GM19438 (cell line): ENCODE measurements around the gene DLGAP4.
"Not testable (repeated sequence)": the region's sequence is repeated elsewhere in the genome, so short reads cannot be mapped to it uniquely, and the experiment has no call there.

Experiments used
- ATAC-seq: cut with Tn5 transposase; IDR thresholded peaks from one replicate; pipeline ENCODE4 v1.9.1; 2021; ENCODE audit warnings: low read depth; ENCODE audit not compliant: unreplicated experiment

The DLGAP4 gene

DNA sequence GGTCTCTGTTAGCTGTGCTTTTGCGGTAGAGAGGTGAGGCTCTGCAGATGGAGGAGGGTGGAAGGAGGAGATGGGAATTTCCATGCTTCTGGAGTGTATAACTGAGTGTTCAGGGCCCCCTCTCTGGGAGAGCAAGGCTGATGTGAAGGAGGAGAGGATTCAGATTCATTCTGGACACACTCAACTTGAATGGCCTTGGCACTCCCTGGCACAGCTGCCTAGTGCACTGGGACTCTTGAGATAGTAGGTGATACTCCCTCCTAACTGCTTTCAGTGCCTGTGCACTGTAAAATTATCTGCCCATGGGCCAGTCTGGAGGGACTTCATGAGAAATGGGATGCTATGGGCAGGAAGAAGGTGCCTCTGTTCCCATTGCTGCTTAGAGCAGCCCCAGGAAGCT, 180.9 kb downstream of the DLGAP4 start:
- no peak for ATAC-seq

DNA sequence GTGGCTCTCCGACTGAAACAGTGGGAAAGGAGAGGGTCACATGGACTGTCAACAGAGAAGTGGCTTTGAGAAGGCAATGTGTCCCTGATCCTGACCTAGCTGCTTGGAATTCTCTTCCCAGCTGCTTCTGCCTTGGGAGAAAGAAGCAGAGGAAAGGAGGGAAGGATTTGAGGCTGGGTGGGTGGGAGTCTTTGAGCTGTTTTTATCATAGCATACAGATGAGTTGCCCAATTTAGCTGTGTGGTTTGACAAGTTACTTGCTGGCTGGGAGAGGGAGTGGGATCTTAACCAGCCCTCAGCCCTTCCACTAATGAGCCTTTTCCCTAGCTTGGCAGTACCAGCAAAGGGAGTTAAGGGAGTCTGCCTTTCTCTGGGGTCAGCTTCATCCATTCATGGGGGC, 184.1 kb downstream of the DLGAP4 start:
- ATAC-seq: no peak

DNA sequence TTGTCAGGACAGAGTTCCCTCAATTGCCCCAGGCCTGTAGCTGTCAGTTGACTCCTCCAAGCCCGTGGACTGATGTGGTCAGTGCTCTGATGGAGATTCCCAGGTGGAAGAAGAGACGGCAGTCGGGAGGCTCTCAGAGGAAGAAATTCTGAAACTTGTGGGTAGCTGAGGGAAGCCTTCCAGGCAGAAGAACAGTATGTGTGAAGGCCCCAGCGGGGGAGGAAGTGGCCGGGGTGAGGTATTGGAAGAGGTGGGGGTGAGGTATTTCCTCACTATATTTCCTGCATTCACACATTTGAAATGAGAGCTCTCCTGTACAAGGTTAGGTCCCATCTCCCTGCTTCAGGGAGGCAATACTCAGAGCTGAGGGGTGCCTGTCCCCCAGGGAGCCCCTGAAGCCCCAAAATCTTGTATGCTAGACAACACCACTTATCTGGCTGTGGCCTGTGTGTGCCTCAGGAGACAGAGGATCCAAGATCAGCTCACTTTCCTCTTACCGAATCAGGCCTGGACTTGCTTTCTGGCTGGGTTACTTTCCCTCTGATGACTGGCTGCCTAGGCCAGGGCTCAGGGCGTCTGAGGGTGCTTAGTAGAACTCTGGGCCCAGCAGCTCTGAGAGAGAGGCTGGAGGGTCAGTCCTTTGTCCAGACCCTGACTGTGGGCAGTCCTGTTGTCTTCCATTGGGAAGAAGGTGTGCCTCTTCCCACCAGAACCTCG, 185.9 kb downstream of the DLGAP4 start:
- no peak for ATAC-seq

DNA sequence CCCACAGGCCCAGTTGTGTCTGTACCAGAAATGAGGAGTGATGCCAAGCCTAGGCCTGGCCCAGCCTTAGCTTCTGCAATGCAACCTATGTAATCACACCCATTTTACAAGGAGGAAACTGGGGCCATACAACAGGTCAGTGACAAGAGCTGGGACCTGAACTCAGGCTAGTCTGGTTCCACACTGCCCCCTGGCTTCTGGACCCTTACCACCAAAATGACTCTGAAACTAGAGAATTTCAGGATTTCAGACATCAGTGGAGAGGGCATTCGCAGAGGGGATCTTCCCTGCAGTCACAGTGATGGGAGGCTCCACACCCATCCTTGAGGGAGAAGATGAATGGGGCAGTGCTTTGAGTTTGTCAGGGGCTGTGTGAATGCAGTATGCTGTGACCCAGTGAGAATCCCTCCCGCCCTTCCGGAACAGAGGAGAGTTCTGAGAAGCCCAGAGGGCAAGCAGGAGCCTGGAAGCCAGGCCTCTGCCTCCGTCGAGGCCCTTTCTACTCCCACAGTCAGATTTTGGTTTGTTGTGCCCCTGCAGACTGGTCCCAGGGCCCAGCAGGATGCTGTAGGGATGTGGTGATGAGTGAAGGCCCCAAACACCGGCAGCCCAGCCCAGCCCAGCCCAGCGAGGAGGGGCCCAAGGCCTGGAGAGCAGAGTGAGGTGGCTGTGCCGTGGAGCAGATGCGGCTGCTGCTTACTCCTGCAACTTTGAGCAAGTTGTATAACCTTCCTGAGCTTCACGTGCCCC, 187.1 kb downstream of the DLGAP4 start:
- no peak for ATAC-seq

DNA sequence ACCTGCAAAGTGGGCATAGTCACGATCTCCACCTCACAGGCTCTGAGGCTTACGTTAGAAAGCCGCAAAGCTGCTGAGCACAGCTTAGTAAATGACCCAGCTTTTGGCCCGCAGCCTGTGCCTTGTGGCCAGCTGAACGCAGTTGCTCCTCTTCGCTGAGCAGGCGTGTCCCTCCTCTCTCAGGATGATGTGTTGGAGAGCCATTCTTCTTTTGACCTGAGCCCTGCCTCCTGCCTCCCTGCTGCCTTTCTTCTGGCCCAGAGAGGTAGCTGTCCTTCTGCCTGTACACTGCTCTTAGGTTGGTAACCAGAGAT, 187.6 kb downstream of the DLGAP4 start:
- no peak for ATAC-seq

DNA sequence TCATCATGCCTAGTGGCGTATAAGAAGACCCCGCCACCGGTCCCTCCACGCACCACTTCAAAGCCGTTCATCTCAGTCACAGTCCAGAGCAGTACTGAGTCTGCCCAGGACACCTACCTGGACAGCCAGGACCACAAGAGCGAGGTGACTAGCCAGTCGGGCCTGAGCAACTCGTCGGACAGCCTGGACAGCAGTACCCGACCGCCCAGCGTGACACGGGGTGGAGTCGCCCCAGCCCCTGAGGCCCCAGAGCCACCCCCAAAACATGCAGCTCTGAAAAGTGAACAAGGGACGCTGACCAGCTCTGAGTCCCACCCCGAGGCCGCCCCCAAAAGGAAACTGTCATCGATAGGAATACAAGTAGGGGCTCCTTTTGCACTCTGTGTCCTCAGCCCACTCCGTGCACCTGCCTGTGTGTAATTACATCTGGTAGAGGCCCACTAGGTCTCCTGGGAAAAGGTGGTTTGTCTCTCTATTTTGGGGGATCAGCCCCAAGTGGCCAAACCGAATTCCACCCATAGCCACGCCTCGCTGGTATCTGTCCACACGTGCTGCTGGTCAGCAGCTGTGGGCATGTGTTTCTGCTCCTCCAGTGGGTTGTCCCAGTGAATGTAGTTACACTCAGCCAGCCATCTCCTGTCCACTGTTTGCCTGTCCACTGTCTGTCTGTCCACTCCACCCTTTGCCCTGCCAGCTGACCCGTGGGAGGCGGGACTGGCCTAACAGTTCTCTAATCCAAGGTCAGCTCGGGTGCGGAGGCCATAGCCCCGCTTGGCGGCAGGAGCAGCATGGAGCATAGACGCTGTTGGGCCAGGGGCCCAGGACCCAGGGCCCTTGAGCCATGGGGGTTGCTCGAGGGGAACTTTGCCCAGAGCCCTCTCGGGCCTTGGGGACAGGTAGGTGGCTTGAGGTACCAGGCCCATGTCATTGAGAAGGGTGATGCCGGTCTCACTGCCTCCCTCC, 190.8 kb downstream of the DLGAP4 start:
- no peak for ATAC-seq

DNA sequence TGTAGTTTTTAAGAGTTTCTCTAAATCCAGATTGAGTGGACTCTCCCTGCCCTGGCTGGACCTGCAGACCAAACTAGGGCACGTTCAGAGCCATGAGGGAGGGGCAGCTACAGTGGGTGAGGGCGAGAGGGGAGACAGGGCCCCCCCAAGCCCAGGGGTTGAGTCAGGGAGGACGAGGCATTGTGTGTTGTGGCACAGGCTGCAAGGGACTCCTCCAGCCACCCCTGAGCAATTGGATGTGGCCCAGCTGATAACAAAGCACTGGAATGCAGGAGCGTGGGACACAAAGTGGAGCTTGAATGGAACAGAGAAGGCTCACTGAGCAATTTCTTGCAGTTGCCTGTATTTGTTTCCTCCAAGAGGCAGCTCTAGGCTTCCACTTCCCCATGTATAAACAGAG, 191.7 kb downstream of the DLGAP4 start:
- no peak for ATAC-seq

DNA sequence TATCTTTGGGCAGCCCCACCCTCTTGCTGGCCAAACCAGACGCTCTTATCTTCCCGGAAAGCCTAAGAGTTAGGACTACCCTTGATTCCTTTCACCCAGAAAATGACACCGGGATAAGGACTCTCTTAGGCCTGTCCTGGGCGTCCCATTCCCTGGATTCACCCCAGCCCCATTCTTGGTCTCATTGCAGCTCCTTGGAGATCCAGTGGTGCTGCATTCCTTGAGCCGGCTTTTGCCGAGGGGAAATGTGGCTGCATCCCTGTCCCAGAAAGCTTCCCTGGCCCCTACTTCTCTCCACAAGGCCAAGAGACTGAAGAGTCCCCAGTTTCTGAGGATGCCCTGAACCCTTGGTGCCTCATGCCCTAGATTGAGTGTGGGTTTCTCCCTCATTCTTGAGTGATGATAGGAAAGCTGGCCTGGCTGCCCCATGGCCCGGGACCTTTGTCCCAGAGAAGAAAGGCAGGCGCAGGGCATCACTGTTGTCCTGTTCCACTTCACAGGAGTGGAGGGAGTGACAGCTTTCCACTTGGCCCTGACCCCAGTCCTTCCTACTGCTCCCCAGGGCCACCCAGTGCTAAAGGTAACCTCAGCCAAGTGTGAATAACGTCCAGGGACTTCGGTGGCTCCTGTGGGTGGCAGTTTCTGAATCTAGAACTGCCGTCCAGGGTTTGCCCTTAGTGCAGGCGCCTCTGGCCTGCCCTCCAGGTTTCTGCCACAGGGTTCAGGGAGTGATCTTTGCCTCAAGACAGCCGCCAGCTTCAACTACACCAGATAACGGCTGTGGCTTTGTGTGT, 192.4 kb downstream of the DLGAP4 start:
- no peak for ATAC-seq

DNA sequence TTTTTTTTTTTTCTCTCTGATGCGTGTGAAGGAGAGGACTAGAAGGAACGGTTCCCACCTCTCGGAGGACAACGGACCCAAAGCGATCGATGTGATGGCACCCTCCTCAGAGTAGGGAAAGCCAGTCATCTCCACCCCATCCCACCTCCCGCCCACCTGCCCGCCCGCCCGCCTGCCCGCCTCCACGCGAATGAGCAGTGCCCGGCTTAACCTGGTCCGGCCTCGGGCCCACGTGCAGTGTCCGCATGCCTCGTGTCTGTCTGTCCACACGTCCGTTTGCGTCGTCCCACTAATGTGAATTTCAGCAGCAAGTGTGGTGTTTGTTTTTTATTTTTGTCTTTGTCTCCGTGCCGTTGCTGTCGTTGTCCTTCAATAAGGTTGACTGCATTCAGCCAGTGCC, 193.1 kb downstream of the DLGAP4 start:
- no peak for ATAC-seq

DNA sequence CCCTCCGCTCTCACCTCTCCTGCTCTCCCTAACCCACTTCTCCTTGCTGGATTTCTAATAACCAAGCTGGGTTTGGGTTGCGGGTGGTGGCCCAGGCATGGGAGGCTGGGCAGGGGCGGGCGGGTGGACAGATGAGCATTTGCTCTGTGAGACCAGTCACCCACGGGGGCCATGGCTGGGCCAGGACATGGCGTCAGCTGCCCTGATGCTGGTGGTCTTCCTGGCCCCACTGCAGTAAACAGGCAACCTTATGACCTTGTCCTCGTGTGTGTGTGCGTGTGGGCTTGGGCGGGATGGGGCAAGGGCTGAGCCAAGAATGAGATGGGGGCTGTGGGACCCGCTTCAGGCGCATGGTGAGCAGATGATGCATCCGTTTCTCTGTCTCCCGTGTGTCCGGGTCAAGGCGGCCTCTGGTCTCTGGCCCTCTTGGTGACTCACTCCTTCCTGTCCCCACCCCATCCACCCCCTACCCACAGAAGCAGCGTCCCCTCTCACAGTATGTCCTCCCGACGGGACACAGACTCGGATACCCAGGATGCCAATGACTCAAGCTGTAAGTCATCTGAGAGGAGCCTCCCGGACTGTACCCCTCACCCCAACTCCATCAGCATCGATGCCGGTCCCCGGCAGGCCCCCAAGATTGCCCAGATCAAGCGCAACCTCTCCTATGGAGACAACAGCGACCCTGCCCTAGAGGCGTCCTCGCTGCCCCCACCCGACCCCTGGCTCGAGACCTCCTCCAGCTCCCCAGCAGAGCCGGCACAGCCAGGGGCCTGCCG, 193.8 kb downstream of the DLGAP4 start:
- no peak for ATAC-seq

DNA sequence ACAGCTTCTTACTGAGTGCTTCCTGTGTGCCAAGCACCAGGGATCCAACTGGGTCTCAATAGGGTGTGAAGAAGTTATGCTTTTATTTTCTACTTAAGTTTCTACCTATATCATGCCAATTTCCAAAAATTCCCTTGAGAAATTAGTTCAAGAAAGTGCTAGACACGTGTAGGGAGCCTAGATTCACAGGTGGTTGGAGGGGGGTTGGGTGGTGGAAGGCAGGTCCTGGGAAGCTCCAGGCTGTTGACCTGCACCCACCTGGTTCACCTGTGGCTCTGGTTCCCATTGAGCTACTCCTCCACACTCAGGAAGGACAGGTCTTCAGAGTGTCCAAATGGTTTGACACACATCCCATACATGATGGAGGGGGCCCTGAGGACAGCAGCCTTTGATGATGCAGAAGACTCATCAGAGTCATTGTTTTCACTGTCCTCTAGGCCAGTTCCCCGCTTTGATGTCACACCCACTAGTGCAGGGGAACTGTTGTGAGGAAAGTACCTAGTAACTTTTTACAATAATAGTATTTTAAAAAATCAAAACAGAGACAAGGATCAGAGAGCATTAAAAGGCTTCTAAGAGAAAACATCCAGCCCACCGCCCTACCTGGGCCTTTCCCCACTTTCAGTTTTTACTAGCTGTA, 195.3 kb downstream of the DLGAP4 start:
- ATAC-seq: no peak

DNA sequence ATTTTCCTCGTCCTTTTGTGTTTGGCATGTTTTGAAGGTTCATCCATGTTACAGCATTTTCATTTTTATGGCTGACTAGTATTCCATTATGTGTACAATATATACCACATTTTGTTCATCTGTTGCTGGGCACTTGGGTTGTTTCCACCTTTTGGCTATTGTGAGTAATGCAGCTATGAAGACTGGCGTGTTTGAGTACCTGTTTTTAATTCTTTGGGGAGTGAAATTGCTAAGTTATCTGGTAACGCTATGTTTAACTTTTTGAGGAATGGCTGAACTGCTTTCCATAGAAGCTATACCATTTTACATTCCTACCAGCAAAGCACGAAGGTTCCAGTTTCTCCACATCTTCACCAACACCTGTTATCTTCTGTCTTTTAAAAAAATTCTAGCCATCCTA, 198.2 kb downstream of the DLGAP4 start:
- no peak for ATAC-seq

DNA sequence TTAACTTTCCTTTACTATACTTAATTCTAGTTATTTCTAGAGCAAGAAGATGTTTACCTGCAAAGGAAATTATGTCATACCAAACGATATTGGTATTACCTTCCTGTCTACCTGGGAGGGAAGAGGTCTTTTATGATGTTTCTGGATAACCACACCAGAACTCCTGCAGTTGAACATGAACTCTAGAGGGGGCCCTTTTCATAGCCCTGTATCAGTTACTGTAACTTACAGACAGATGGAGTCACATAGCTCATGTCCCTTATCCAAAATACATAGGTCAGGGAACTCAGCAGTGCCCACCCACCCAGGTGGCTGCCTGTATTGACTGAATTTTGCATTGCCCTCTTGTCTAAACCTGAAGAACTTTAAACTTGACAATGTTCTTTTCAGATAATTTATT, 200.1 kb downstream of the DLGAP4 start:
- ATAC-seq: no peak

DNA sequence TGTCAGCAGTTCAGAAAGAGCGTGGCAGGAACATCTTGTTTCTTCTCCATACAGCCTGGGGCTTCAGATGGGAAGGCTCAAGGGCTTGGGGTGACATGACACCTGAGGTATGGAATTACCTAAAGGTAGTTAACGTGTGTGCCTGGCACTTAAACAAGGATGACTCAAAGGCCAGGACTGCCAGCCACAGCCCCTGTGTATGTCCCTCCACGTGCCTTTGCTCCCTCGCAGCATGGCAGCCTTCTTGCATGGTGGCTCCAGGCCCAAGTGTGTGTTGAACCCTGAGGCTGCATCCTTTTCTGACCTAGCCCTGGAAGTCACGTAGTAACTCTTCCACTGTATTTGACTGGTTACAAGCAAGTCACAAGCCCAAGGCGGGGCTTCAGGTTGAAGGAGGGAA, 201.6 kb downstream of the DLGAP4 start:
- ATAC-seq: no peak

DNA sequence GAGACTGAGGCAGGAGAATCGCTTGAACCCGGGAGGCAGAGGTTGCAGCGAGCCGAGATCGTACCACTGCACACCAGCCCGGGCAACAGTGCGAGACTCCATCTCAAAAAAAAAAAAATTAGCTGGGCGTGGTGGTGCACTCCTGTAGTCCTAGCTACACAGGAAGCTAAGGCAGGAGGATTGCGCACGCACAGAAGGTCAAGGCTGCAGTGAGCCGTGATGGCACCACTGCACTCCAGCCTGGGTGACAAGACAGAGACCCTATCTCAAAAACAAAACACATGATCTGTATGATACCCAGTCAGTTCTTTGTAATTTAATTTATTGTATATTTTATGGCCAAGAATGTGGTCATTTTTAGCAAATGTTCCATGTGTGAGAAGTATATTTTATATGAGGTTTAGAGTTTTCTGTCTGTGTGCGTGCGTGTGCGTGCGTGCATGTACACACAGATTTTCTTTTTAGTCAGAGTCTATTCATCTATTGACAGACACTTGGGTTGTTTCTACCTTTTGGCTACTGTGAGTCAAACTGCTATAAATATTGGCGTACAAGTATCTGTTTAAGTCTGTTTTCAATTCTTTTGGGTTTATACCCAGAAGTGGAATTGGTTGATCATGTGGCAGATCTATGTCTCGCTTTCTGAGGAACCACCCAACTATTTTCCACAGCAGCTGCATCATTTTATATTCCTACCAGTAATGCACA, 213.0 kb downstream of the DLGAP4 start:
- ATAC-seq: no peak

DNA sequence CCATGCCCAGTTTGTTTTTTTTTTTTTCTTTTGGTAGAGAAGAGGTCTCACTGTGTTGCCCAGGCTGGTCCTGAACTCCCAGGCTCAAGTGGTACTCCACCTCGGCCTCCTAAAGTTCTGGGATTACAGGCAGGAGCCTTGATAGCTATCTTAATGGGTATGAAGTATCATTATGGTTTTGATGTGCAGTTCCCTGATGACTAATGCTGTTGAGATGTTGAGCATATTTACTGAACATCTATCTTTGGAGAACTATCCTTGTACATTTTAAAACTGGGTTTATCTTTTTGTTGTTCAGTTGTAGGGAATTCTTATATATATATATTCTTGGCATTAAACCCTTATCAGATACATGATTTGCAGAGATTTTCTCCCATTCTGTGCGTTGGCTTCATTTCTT, 213.8 kb downstream of the DLGAP4 start:
- ATAC-seq: no peak

DNA sequence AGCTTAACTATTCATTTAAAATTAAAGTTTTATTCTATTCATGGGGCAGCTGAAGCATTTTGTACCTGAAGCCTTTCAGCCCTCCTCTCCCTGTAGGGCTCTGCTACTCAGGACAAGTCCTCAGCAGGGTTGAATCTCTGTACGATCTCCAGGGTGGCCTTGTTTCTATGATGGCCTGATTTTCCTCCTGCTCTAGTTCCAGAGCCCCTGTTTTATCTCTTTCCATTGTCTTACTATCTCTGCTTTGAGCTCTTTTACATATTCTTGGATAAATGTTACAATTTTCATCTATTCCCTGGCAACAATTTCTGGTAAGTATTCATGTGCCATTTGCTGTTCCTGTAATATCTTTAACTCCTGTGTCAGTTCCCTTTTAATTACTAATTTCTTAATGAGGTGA, 215.4 kb downstream of the DLGAP4 start:
- no peak for ATAC-seq

DNA sequence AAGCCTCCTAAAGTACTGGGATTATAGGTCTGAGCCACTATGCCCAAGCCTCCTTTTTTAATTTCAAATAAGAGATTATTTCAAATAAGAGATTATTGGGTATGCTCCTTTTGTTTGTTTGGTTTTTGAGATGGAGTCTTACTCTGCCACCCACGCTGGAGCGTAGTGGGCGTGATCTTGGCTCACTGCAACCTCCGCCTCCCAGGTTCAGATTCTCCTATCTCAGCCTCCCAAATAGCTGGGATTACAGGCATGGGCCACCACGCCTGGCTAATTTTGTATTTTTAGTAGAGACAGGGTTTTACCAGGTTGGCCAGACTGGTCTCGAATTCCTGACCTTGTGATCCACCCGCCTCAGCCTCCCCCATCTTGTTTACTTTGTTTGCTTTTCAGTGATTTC, 216.3 kb downstream of the DLGAP4 start:
- ATAC-seq: not testable (repeated sequence)

DNA sequence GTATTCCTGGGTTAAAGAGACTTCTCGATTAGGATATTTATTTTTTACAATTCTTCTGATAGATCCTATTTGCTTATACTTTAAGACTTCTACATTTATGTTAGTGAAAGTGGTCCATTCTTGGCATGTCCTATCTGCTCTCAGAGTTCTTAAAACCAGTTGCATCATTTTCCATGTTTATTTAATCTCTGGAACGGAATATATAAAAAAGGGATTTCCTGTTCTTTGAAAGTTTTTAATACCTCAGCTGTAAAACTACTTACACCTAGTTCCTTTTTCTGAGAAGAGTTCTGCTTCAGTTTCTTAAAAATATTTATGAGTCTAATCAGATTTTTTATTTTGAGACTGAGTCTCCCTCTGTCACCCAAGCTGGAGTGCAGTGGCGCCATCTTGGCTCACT, 217.2 kb downstream of the DLGAP4 start:
- no peak for ATAC-seq
